K562 (cell line): ENCODE results near the gene GAL3ST3. TPM values are rescaled to one million over a fixed set of nuclear protein-coding genes. Genes with fewer than 3 reads are reported as not detected.

ENCODE experiments used
- ARHGAP35 ChIP-seq: fragments of 450-650 bp; IDR thresholded peaks from 2 replicates; pipeline ENCODE4 v1.6.1; 2018; ENCODE audit not compliant: partially characterized antibody
- BRD9 ChIP-seq: fragments of 450-650 bp; IDR thresholded peaks from 2 replicates; pipeline ENCODE4 v1.6.1; 2018; ENCODE audit warnings: low read depth; ENCODE audit not compliant: partially characterized antibody
- HDAC2 ChIP-seq: fragments of 450-650 bp; IDR thresholded peaks from 2 replicates; pipeline ENCODE4 v1.6.1; 2016; ENCODE audit warnings: mild to moderate bottlenecking
- PHF8 ChIP-seq: fragments of 200-600 bp; sonication (generic); IDR thresholded peaks from 2 replicates; pipeline ENCODE4 v1.6.1; 2012; ENCODE audit warnings: mixed run types, mild to moderate bottlenecking, inconsistent platforms, low read length, moderate library complexity, borderline replicate concordance
- SMC3 ChIP-seq: conservative IDR thresholded peaks from 2 replicates; pipeline ENCODE4 v1.6.1; 2011; ENCODE audit warnings: low read depth, low read length, improper control_type of control experiment; ENCODE audit not compliant: insufficient read depth
- TARDBP ChIP-seq: fragments of 450-650 bp; IDR thresholded peaks from 2 replicates; pipeline ENCODE4 v1.6.1; 2016
- TEAD2 ChIP-seq: fragments of 450-650 bp; IDR thresholded peaks from 2 replicates; pipeline ENCODE4 v1.6.1; 2016; ENCODE audit warnings: missing genetic modification characterization, control low read depth, missing compliant biosample characterization
- TGIF2 ChIP-seq: sonication (generic); formaldehyde crosslinking; IDR thresholded peaks from 2 replicates; pipeline ENCODE4 v1.8.1; 2022; ENCODE audit warnings: mild to moderate bottlenecking, missing genetic modification reagents, moderate library complexity
- USF2 ChIP-seq: sonication (generic); formaldehyde crosslinking; IDR thresholded peaks from 2 replicates; pipeline ENCODE4 v1.5.0; 2020; ENCODE audit warnings: missing genetic modification reagents
- ZNF134 ChIP-seq: fragments of 250-450 bp; sonication (Bioruptor Pico); conservative IDR thresholded peaks from 2 replicates; pipeline ENCODE4 v1.4.0; 2020
- ZNF146 ChIP-seq: IDR thresholded peaks from one replicate; pipeline ENCODE4 v1.6.1; 2018; ENCODE audit warnings: missing compliant biosample characterization; ENCODE audit not compliant: unreplicated experiment
- ZNF518B ChIP-seq: fragments of 250-450 bp; sonication (Bioruptor Pico); IDR thresholded peaks from 2 replicates; pipeline ENCODE4 v1.5.0; 2021; ENCODE audit warnings: mild to moderate bottlenecking, moderate library complexity
- polyA plus RNA-seq, 8 experiments: library from polyadenylated mRNA; depleted of rRNA in 4 of 8; stranded (reverse) in 5 of 8; unstranded in 3 of 8; fragments of >200 nt; fragmentation: Nextera tagmentation in 2 of 8; fragmentation: Illumina TruSeq in 1 of 8; extraction: Ambion mirVana in 2 of 8; extraction: Trizol in 1 of 8; gene quantifications; 2 replicates each; pipeline versions ENCODE4 v1.2.1 to v1.2.3, GENCODE V29; 2011 to 2014; ENCODE audit warnings: inconsistent platforms in 1 of 8, missing spikeins in 1 of 8
- total RNA-seq, 7 experiments: library from RNA; depleted of rRNA in 6 of 7; stranded (reverse); fragments of >200 nt in 6 of 7; fragmentation: Illumina TruSeq in 2 of 7; extraction: Trizol in 2 of 7; gene quantifications; 2 replicates each; pipeline versions ENCODE4 v1.2.1 to v1.2.3, GENCODE V29; 2011 to 2021; ENCODE audit warnings: low replicate concordance in 1 of 7
- TF ChIP-seq, protein P1 (sequence below): fragments of 450-650 bp; IDR thresholded peaks from 2 replicates; pipeline ENCODE4 v1.6.1; 2014; ENCODE audit warnings: low read depth, mild to moderate bottlenecking, moderate library complexity, borderline replicate concordance
- TF ChIP-seq, protein P2 (sequence below): fragments of 250-450 bp; sonication (Bioruptor Pico); IDR thresholded peaks from 2 replicates; pipeline ENCODE4 v1.4.0; 2020
- TF ChIP-seq, protein P3 (sequence below): fragments of 450-650 bp; IDR thresholded peaks from 2 replicates; pipeline ENCODE4 v1.6.1; 2016; ENCODE audit warnings: mild to moderate bottlenecking

The GAL3ST3 gene
- total and polyA plus RNA-seq, 9 of the 15 experiments (the other 6 are each of a cell fraction or from before 2014, with no cell fraction given): not detected

DNA sequence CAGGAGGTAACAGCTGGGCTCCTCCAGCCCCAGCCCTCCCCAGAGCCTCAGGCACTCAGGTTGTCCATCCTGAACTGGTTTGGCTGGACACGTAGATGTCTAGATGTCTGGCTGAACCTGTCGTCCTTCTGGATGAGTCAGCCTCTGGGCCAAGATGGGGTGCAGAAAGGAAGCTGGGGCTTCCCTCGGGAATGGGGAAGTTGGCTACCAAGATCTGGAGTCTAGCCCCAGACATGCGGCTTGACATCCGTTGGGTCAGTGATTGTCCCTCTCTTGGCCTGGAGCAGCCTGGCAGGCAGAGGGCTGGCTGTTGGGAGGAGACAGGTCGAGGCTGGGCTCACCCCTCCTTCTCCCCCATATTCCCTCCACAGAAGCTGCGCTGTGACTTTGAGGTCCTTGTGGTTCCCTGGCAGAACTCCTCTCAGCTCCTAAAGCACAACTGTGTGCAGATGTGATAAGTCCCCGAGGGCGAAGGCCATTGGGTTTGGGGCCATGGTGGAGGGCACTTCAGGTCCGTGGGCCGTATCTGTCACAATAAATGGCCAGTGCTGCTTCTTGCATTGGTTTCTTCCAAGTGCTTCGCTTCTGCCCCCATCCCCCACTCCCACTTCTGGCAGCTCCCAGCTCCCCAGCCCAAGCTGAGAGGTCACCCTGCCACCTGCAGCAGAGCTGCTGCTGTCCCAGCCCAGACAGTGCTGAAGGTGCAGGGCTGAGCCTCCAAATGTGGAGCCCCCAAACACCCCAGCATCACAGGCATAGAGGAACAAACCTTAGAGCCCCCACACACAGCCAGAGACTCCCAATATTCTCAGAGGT lies 35.8 kb downstream of the GAL3ST3 start (continued):
- TF ChIP-seq, protein P1, sequence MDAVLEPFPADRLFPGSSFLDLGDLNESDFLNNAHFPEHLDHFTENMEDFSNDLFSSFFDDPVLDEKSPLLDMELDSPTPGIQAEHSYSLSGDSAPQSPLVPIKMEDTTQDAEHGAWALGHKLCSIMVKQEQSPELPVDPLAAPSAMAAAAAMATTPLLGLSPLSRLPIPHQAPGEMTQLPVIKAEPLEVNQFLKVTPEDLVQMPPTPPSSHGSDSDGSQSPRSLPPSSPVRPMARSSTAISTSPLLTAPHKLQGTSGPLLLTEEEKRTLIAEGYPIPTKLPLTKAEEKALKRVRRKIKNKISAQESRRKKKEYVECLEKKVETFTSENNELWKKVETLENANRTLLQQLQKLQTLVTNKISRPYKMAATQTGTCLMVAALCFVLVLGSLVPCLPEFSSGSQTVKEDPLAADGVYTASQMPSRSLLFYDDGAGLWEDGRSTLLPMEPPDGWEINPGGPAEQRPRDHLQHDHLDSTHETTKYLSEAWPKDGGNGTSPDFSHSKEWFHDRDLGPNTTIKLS: no peak
- no peak for TF ChIP-seq TEAD2 (tag)
- TF ChIP-seq SMC3: no peak
- no peak for TF ChIP-seq ARHGAP35
- TF ChIP-seq PHF8: no peak
- TF ChIP-seq ZNF518B (CRISPR knock-in tag): no peak
- no peak for TF ChIP-seq USF2 (CRISPR knock-in tag)
- TF ChIP-seq TARDBP: no peak
- no peak for TF ChIP-seq ZNF146
- TF ChIP-seq, protein P2, sequence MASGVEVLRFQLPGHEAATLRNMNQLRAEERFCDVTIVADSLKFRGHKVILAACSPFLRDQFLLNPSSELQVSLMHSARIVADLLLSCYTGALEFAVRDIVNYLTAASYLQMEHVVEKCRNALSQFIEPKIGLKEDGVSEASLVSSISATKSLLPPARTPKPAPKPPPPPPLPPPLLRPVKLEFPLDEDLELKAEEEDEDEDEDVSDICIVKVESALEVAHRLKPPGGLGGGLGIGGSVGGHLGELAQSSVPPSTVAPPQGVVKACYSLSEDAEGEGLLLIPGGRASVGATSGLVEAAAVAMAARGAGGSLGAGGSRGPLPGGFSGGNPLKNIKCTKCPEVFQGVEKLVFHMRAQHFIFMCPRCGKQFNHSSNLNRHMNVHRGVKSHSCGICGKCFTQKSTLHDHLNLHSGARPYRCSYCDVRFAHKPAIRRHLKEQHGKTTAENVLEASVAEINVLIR (CRISPR knock-in tag): no peak
- no peak for TF ChIP-seq ZNF134 (CRISPR knock-in tag)
- no peak for TF ChIP-seq TGIF2 (CRISPR knock-in tag)
- no peak for TF ChIP-seq HDAC2
- no peak for TF ChIP-seq BRD9
- TF ChIP-seq, protein P3, sequence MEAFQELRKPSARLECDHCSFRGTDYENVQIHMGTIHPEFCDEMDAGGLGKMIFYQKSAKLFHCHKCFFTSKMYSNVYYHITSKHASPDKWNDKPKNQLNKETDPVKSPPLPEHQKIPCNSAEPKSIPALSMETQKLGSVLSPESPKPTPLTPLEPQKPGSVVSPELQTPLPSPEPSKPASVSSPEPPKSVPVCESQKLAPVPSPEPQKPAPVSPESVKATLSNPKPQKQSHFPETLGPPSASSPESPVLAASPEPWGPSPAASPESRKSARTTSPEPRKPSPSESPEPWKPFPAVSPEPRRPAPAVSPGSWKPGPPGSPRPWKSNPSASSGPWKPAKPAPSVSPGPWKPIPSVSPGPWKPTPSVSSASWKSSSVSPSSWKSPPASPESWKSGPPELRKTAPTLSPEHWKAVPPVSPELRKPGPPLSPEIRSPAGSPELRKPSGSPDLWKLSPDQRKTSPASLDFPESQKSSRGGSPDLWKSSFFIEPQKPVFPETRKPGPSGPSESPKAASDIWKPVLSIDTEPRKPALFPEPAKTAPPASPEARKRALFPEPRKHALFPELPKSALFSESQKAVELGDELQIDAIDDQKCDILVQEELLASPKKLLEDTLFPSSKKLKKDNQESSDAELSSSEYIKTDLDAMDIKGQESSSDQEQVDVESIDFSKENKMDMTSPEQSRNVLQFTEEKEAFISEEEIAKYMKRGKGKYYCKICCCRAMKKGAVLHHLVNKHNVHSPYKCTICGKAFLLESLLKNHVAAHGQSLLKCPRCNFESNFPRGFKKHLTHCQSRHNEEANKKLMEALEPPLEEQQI: no peak
